ENCODE data around the gene MYO15B. TPM values are rescaled to one million over a fixed set of nuclear protein-coding genes. Genes with fewer than 3 reads are reported as not detected.
A peak's percentile ranks its signal among the peaks of the same experiment; 100 is the strongest.

The MYO15B gene
- total RNA-seq, 1 donor from 2014 or later = 81.4 TPM

- no peak for DNase-seq (ENCODE audit: low spot score)
Measured at GRCh38 chr17:75639327-75639726, 51.7 kb downstream of the MYO15B start.

GRCh38 chr17:75639771-75640555 lies 52.4 kb downstream of the MYO15B start:
- DNase-seq (ENCODE audit: low spot score) = peak; percentile 55

- no peak for DNase-seq (ENCODE audit: low spot score)
Measured at GRCh38 chr17:75640556-75641119, 53.0 kb downstream of the MYO15B start.

GRCh38 chr17:75641343-75641742 lies 53.7 kb downstream of the MYO15B start:
- DNase-seq (ENCODE audit: low spot score) = no peak

- DNase-seq (ENCODE audit: low spot score) = no peak
Measured at GRCh38 chr17:75642182-75642783, 54.7 kb downstream of the MYO15B start.

GRCh38 chr17:75642784-75643642 lies 55.4 kb downstream of the MYO15B start:
- no peak for DNase-seq (ENCODE audit: low spot score)

- no peak for DNase-seq (ENCODE audit: low spot score)
Measured at GRCh38 chr17:75643643-75644017, 56.0 kb downstream of the MYO15B start.

- DNase-seq (ENCODE audit: low spot score) = peak; percentile 82
Measured at GRCh38 chr17:75645501-75645888, 57.9 kb downstream of the MYO15B start.

- DNase-seq (ENCODE audit: low spot score) = no peak
Measured at GRCh38 chr17:75645889-75646637, 58.5 kb downstream of the MYO15B start.

- DNase-seq (ENCODE audit: low spot score) = no peak
Measured at GRCh38 chr17:75646638-75646992, 59.0 kb downstream of the MYO15B start.

GRCh38 chr17:75647061-75647460 lies 59.5 kb downstream of the MYO15B start:
- no peak for DNase-seq (ENCODE audit: low spot score)

GRCh38 chr17:75647921-75648320 lies 60.3 kb downstream of the MYO15B start:
- DNase-seq (ENCODE audit: low spot score) = no peak

GRCh38 chr17:75649687-75650086 lies 62.1 kb downstream of the MYO15B start:
- DNase-seq (ENCODE audit: low spot score) = no peak

- no peak for DNase-seq (ENCODE audit: low spot score)
Measured at GRCh38 chr17:75650874-75651273, 63.3 kb downstream of the MYO15B start.

- DNase-seq (ENCODE audit: low spot score) = no peak
Measured at GRCh38 chr17:75652341-75652740, 64.7 kb downstream of the MYO15B start.

GRCh38 chr17:75652934-75653549 lies 65.4 kb downstream of the MYO15B start:
- DNase-seq (ENCODE audit: low spot score) = peak; percentile 50

- no peak for DNase-seq (ENCODE audit: low spot score)
Measured at GRCh38 chr17:75654176-75654575, 66.6 kb downstream of the MYO15B start.

- no peak for DNase-seq (ENCODE audit: low spot score)
Measured at GRCh38 chr17:75658237-75658636, 70.6 kb downstream of the MYO15B start.

- no peak for DNase-seq (ENCODE audit: low spot score)
Measured at GRCh38 chr17:75661531-75661930, 73.9 kb downstream of the MYO15B start.

GRCh38 chr17:75662511-75662910 lies 74.9 kb downstream of the MYO15B start:
- no peak for DNase-seq (ENCODE audit: low spot score)

- no peak for DNase-seq (ENCODE audit: low spot score)
Measured at GRCh38 chr17:75664099-75664549, 76.5 kb downstream of the MYO15B start.
